GM12873 (cell line): ENCODE data around the gene FOXE3.

ENCODE experiments used
- TF ChIP-seq, protein P1 (sequence below): IDR thresholded peaks from 2 replicates; pipeline ENCODE4 v1.5.1; 2012; ENCODE audit warnings: low read depth, mild to moderate bottlenecking, moderate library complexity, low read length, control low read depth; ENCODE audit not compliant: insufficient read depth; ENCODE audit errors: missing control alignments

The FOXE3 gene

GRCh38 chr1:47384083-47384482 is 32.0 kb upstream of the FOXE3 start:
- TF ChIP-seq, protein P1, sequence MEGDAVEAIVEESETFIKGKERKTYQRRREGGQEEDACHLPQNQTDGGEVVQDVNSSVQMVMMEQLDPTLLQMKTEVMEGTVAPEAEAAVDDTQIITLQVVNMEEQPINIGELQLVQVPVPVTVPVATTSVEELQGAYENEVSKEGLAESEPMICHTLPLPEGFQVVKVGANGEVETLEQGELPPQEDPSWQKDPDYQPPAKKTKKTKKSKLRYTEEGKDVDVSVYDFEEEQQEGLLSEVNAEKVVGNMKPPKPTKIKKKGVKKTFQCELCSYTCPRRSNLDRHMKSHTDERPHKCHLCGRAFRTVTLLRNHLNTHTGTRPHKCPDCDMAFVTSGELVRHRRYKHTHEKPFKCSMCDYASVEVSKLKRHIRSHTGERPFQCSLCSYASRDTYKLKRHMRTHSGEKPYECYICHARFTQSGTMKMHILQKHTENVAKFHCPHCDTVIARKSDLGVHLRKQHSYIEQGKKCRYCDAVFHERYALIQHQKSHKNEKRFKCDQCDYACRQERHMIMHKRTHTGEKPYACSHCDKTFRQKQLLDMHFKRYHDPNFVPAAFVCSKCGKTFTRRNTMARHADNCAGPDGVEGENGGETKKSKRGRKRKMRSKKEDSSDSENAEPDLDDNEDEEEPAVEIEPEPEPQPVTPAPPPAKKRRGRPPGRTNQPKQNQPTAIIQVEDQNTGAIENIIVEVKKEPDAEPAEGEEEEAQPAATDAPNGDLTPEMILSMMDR, result no peak

DNA sequence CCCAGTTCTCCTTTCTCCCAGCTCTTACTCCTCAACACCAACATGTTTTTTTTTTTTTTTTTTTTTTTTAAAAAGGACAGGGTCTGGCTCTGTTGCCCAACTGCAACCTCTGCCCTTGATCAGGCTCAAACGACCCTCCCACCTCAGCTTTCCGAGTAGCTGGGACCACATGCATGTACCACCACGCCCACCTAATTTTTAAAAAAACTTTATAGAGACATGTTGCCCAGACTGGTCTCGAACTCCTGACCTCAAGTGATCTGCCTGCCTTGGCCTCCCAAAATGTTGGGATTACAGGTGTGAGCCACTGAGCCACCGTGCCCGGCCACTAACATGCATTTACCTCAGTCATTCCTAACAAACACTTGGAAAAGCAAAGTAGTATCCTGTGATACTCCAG is 31.1 kb upstream of the FOXE3 start:
- TF ChIP-seq, protein P1, result no peak

DNA sequence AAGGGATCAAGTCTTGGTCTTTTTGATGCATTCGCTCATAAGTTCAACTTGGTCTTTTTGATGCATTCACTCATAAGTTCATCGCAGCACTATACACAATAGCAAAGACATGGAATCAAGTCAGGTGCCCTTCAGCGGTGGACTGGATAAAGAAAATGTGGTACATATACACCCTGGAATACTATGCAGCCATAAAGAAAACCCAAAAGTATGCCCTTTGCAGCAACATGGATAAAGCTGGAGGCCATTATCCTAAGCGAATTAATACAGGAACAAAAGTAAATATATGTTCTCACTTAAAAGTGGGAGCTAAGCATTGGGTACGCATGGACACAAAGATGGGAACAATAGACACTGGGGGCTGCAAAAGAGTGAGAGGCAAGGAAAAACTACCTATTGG is 29.8 kb upstream of the FOXE3 start:
- TF ChIP-seq, protein P1, result no peak

DNA sequence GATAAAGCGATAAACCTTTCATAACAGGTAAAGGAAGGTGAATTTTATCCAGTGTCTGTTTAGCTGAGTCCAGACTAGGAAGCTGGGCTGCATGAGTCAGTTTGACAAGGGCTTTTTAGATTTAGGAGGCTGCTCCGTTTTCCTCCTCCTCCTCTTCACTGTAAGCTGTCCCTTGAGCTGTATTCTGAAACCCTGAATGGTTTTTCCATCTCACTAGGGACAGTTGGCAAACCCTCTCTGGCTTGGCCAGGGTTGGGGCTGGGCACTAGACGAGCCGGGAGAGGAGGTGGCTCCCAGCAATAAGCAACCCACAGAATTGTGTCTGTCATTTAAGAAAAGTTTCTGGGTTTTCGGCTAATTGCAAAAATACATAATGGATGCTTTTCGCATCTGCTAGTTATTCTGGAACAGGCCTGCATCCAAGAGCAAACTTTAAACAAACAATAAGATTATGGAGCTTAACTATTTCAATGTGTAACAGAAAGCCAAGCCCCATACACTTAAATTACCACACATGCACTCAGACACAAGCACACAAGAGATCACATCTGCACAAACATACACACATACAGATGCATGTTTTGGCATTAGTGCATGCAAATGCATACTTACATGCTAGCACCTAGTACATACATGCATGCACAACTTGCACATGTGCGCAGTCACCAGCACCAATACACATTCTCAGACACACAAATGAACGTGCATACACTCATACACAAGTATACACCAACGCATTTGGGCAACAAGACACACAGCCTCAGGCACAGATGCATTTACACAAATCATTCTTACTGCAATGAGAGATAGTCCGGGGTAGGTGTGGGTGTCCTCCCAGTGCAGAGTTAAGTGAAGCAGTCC is 27.8 kb upstream of the FOXE3 start:
- TF ChIP-seq, protein P1, result no peak

- TF ChIP-seq, protein P1, result peak; percentile 96
These were observed 27.2 kb upstream of the FOXE3 start for GRCh38 chr1:47388891-47389238.

- TF ChIP-seq, protein P1, result no peak
These were observed 26.4 kb upstream of the FOXE3 start for GRCh38 chr1:47389731-47390130.

DNA sequence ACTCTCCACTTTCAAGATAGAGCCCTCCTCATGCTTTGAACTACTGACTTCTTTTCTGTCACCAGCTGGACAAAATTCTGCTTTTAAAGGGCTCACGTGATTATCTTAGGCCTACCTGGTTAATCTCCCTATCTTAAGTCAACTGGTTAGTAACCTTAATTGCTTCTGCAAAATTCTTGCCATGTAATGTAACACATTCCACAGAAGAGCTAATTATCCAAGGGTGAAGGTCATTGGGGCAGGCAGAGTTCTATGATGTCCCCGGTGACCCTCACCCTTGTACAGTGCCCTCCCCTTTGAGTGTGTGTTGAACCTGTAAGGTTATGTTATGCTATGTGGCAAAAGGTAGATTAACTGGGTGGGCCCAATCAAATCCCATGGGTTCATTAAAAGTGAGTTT is 25.2 kb upstream of the FOXE3 start:
- TF ChIP-seq, protein P1, result no peak
